Measurements from ENCODE around the gene PCDHB3.
"Not testable (repeated sequence)": the region's sequence is repeated elsewhere in the genome, so short reads cannot be mapped to it uniquely, and the experiment has no call there.

PCDHB3 gene

DNA sequence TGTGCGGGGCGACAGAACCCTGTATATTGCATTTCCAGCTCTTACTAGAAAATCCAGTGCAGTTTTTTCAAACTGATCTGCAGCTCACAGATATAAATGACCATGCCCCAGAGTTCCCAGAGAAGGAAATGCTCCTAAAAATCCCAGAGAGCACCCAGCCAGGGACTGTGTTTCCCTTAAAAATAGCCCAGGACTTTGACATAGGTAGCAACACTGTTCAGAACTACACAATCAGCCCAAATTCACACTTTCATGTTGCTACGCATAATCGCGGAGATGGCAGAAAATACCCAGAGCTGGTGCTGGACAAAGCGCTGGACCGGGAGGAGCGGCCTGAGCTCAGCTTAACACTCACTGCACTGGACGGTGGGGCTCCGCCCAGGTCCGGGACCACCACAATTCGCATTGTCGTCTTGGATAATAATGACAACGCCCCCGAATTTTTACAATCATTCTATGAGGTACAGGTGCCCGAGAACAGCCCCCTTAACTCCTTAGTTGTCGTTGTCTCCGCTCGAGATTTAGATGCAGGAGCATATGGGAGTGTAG lies 35.5 kb downstream of the PCDHB3 start:
- no peak for DNase-seq (ENCODE audit: low read depth in 1 of 2, low spot score in 1 of 2)

DNA sequence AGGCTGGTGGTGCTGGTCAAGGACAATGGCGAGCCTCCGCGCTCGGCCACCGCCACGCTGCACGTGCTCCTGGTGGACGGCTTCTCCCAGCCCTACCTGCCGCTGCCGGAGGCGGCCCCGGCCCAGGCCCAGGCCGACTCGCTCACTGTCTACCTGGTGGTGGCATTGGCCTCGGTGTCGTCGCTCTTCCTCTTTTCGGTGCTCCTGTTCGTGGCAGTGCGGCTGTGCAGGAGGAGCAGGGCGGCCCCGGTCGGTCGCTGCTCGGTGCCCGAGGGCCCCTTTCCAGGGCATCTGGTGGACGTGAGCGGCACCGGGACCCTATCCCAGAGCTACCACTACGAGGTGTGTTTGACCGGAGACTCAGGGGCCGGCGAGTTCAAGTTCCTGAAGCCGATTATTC lies 37.1 kb downstream of the PCDHB3 start:
- not testable (repeated sequence) for DNase-seq (ENCODE audit: low read depth in 1 of 2, low spot score in 1 of 2)

DNA sequence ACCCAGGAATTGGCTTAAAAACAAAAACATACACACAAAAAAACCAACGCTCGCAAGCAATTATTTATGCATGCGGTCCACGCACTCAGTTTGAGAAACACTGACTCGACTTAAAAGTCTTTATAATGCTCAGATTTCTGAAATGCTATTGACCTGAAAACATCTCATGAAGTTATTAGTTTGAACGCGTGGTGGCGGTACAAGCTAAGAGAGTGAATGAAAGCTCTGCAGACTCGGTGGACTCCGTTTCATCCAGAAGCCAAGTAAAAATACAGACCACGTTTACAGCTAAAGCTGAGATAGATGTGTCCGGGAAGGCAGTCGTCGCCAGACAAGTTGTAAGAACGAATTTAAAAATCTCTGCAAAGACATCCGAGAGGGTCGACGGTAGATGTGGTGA lies 49.5 kb downstream of the PCDHB3 start, which contains the start of gene PCDHB6:
Gene PCDHB6 (plus strand): TSS at position 246 of the 400 bp plus-strand sequence. CDS start 201 bp downstream, outside the sequence.
- DNase-seq (ENCODE audit: low read depth in 1 of 2, low spot score in 1 of 2) = no peak

DNA sequence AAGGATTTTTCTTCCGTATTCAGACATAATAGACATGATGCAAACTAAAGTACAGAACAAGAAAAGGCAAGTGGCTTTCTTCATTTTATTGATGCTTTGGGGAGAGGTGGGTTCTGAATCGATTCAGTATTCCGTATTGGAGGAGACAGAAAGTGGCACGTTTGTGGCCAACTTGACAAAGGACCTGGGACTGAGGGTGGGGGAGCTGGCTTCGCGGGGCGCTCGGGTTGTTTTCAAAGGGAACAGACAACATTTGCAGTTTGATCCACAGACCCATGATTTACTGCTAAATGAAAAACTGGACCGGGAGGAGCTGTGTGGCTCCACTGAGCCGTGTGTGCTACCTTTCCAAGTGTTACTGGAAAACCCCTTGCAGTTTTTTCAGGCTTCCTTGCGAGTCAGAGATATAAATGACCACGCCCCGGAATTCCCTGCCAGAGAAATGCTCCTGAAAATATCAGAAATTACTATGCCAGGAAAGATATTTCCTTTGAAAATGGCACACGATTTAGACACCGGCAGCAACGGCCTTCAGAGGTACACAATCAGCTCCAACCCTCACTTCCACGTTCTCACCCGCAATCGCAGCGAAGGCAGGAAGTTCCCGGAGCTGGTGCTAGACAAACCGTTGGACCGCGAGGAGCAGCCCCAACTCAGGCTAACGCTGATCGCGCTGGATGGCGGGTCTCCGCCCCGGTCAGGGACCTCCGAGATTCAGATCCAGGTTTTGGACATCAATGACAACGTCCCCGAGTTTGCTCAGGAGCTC lies 50.1 kb downstream of the PCDHB3 start:
- DNase-seq (ENCODE audit: low read depth in 1 of 2, low spot score in 1 of 2) = no peak

DNA sequence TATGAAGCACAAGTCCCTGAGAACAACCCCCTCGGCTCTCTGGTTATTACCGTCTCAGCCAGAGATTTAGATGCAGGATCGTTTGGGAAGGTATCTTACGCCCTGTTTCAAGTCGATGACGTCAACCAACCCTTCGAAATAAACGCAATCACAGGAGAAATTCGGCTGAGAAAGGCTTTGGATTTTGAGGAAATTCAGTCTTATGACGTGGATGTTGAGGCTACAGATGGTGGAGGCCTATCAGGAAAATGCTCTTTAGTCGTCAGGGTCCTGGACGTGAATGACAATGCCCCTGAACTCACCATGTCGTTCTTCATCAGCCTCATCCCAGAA lies 50.7 kb downstream of the PCDHB3 start:
- DNase-seq (ENCODE audit: low read depth in 1 of 2, low spot score in 1 of 2) = no peak

DNA sequence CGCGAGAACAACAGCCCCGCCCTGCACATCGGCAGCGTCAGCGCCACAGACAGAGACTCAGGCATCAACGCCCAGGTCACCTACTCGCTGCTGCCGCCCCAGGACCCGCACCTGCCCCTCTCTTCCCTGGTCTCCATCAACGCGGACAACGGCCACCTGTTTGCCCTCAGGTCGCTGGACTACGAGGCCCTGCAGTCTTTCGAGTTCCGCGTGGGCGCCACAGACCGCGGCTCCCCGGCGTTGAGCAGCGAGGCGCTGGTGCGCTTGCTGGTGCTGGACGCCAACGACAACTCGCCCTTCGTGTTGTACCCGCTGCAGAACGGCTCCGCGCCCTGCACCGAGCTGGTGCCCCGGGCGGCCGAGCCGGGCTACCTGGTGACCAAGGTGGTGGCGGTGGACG lies 51.4 kb downstream of the PCDHB3 start:
- DNase-seq (ENCODE audit: low read depth in 1 of 2, low spot score in 1 of 2) = not testable (repeated sequence)

DNA sequence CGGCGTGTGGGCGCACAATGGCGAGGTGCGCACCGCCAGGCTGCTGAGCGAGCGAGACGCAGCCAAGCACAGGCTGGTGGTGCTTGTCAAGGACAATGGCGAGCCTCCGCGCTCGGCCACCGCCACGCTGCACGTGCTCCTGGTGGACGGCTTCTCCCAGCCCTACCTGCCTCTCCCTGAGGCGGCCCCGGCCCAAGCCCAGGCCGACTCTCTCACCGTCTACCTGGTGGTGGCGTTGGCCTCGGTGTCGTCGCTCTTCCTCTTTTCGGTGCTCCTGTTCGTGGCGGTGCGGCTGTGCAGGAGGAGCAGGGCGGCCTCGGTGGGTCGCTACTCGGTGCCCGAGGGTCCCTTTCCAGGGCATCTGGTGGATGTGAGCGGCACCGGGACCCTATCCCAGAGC lies 51.8 kb downstream of the PCDHB3 start:
- not testable (repeated sequence) for DNase-seq (ENCODE audit: low read depth in 1 of 2, low spot score in 1 of 2)
